ENCODE data around the gene GRIA4. TPM values are rescaled to one million over a fixed set of nuclear protein-coding genes. Genes with fewer than 3 reads are reported as not detected.

Gene GRIA4
- polyA plus RNA-seq, 1 donor from 2014 or later: 6.3 TPM

DNA sequence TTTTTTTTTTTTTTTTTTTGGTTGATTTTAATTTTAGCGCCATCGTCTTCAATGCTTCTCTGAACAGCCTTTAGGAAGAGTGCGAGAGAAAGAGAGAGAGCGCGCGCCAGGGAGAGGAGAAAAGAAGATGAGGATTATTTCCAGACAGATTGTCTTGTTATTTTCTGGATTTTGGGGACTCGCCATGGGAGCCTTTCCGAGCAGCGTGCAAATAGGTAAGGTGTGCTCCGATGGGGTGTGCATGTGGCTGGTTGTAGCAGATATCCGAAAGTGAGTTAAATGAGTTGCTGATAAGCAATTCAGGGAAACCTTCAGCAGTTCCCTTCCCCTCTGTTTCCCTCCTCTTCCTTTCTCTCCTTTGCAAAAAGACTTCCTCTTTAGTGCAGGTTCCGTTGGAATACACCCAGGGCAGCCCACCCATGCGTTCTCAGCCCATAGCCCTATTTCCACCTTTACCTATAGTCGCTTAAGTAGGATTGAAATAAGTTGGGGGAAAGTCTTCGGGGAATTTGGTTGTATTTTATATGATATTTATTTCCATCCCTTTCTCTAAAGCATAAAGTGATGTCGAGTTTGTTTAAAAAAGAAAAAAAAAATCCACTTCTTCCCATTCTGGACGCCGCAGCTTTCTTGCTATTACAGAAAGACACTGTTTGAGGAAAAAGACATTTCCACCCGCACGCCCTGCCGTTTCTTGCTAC, 1.1 kb downstream of the GRIA4 start:
- Histone ChIP-seq H3F3A (ENCODE audit: insufficient read depth, low read length, poor library complexity, severe bottlenecking) (no peaks in the 10 kb centered on the region), H3K79me2 (replicated peaks; ENCODE audit: insufficient read depth, low read length) (no peaks in the 10 kb centered on the region), H3K9ac (ENCODE audit: low read length) (peak overlapping the region; percentile 66), H3K9me3 (ENCODE audit: low read length) (no peaks in the 10 kb centered on the region), H3K27ac (ENCODE audit: low read length) (peak overlapping the region; percentile 29), H3K27me3 (ENCODE audit: insufficient read depth, low read depth, low read length) (peaks cover 34% of the 10 kb centered on the region), H3K4me3 (ENCODE audit: low read length) (peak overlapping the region; percentile 82), H3K9me2 (ENCODE audit: insufficient read depth, low read length) (no peaks in the 10 kb centered on the region), H4K20me1 (ENCODE audit: insufficient read depth) (no peaks in the 10 kb centered on the region), H3K36me3 (ENCODE audit: insufficient read depth, low read length) (no peaks in the 10 kb centered on the region), H3K4me2 (ENCODE audit: low read length) (peak overlapping the region; percentile 81), H2AFZ (ENCODE audit: low read depth, low read length) (peak overlapping the region; percentile 83)
- TF ChIP-seq SMC3 (conservative IDR thresholded peaks at IDR 0.05; ENCODE audit: poor library complexity) (no peak), MXI1 (conservative IDR thresholded peaks at IDR 0.05; ENCODE audit: poor library complexity, severe bottlenecking) (peak; percentile 32), EZH2 (IDR thresholded peaks at IDR 0.05; ENCODE audit: borderline replicate concordance, insufficient read depth, low read length, poor library complexity, severe bottlenecking) (no peak)

DNA sequence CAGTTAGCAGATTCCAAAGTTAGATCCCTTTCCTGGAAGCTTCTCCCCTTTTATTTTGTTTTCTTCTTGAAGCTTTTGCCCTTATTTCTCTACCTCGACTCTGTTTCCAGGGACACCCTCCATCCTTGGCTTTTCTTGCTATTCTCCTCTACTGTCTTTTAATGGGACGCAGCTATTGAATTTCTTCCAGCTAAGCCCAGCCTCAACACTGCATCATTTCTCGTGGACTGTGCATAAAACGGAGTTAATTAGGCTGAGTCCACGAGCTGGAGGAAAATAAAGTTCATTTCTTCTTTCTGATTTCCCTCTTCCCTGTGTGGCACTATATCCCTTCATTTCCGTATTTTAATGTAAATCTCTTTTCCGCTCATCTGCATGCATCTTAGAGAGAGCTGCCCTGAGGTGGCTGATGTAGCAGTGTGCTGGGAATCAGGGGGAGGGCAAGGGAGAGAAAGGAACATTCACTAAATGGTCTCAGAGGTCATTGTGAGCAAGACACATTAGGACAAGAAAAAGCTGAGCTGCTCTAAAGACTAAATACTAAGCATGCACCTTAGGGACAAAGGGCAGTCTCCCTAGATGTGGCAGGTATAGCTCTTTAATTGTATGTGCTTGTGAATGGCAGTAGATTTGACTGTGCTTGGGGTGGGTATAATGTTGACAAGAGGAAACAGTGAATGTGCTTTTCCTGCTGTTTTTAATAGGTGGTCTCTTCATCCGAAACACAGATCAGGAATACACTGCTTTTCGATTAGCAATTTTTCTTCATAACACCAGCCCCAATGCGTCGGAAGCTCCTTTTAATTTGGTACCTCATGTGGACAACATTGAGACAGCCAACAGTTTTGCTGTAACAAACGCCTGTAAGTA, 1.9 kb downstream of the GRIA4 start:
- peak overlapping the region; percentile 82 for H3K4me3 ChIP-seq (ENCODE audit: low read length)
- H2AFZ ChIP-seq (ENCODE audit: low read depth, low read length): no peak overlapping the region
- TF ChIP-seq POLR2AphosphoS5 (IDR thresholded peaks at IDR 0.05): peak; percentile 63
- TF ChIP-seq, protein P1, sequence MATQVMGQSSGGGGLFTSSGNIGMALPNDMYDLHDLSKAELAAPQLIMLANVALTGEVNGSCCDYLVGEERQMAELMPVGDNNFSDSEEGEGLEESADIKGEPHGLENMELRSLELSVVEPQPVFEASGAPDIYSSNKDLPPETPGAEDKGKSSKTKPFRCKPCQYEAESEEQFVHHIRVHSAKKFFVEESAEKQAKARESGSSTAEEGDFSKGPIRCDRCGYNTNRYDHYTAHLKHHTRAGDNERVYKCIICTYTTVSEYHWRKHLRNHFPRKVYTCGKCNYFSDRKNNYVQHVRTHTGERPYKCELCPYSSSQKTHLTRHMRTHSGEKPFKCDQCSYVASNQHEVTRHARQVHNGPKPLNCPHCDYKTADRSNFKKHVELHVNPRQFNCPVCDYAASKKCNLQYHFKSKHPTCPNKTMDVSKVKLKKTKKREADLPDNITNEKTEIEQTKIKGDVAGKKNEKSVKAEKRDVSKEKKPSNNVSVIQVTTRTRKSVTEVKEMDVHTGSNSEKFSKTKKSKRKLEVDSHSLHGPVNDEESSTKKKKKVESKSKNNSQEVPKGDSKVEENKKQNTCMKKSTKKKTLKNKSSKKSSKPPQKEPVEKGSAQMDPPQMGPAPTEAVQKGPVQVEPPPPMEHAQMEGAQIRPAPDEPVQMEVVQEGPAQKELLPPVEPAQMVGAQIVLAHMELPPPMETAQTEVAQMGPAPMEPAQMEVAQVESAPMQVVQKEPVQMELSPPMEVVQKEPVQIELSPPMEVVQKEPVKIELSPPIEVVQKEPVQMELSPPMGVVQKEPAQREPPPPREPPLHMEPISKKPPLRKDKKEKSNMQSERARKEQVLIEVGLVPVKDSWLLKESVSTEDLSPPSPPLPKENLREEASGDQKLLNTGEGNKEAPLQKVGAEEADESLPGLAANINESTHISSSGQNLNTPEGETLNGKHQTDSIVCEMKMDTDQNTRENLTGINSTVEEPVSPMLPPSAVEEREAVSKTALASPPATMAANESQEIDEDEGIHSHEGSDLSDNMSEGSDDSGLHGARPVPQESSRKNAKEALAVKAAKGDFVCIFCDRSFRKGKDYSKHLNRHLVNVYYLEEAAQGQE (IDR thresholded peaks at IDR 0.05; ENCODE audit: borderline replicate concordance): no peak
- H3F3A ChIP-seq (ENCODE audit: insufficient read depth, low read length, poor library complexity, severe bottlenecking): no peaks in the 10 kb centered on the region
- no peaks in the 10 kb centered on the region for H3K9me2 ChIP-seq (ENCODE audit: insufficient read depth, low read length)
- H3K36me3 ChIP-seq (ENCODE audit: insufficient read depth, low read length): no peaks in the 10 kb centered on the region
- H3K27me3 ChIP-seq (ENCODE audit: insufficient read depth, low read depth, low read length): peaks cover 34% of the 10 kb centered on the region
- peak overlapping the region; percentile 81 for H3K4me2 ChIP-seq (ENCODE audit: low read length)
- no peaks in the 10 kb centered on the region for H3K79me2 ChIP-seq (replicated peaks; ENCODE audit: insufficient read depth, low read length)
- H3K27ac ChIP-seq (ENCODE audit: low read length): no peak overlapping the region
- H4K20me1 ChIP-seq (ENCODE audit: insufficient read depth): no peaks in the 10 kb centered on the region
- H3K9ac ChIP-seq (ENCODE audit: low read length): peak overlapping the region; percentile 66
- H3K9me3 ChIP-seq (ENCODE audit: low read length): no peaks in the 10 kb centered on the region

DNA sequence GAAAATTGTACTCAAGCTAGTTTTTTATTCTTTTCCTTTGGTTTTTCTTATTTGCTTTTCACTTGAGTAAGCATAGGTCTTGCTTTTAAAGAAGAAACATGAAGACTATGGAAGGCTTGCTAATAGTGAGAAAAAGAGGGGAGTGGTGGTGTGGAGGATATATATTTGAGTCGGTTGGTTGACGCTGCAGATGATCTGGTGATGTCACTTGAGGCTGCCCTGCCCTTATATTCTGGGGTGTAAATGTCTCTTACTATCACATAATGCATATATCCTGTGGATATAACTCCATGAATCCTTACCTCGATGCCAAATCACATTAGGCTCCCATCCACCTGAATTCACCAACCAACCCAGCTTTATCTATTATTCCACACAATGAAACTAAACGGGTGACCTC, 2.9 kb downstream of the GRIA4 start:
- H3K9ac ChIP-seq (ENCODE audit: low read length): no peak overlapping the region
- no peaks in the 10 kb centered on the region for H4K20me1 ChIP-seq (ENCODE audit: insufficient read depth)
- H3K27ac ChIP-seq (ENCODE audit: low read length): no peak overlapping the region
- no peaks in the 10 kb centered on the region for H3K36me3 ChIP-seq (ENCODE audit: insufficient read depth, low read length)
- no peaks in the 10 kb centered on the region for H3K9me3 ChIP-seq (ENCODE audit: low read length)
- no peak overlapping the region for H3K4me2 ChIP-seq (ENCODE audit: low read length)
- peak overlapping the region; percentile 82 for H3K4me3 ChIP-seq (ENCODE audit: low read length)
- H3K79me2 ChIP-seq (replicated peaks; ENCODE audit: insufficient read depth, low read length): no peaks in the 10 kb centered on the region
- no peak for TF ChIP-seq EP300 (conservative IDR thresholded peaks at IDR 0.05; ENCODE audit: poor library complexity, severe bottlenecking)
- TF ChIP-seq TAF1 (IDR thresholded peaks at IDR 0.05; ENCODE audit: low read depth): no peak
- TF ChIP-seq MXI1 (conservative IDR thresholded peaks at IDR 0.05; ENCODE audit: poor library complexity, severe bottlenecking): no peak
- no peak for TF ChIP-seq POLR2AphosphoS5 (IDR thresholded peaks at IDR 0.05)
- TF ChIP-seq, protein P1 (IDR thresholded peaks at IDR 0.05; ENCODE audit: borderline replicate concordance): no peak
- TF ChIP-seq SMC3 (conservative IDR thresholded peaks at IDR 0.05; ENCODE audit: poor library complexity): no peak
- no peak for TF ChIP-seq RAD21 (conservative IDR thresholded peaks at IDR 0.05)
- TF ChIP-seq EZH2 (IDR thresholded peaks at IDR 0.05; ENCODE audit: borderline replicate concordance, insufficient read depth, low read length, poor library complexity, severe bottlenecking): no peak
- no peak for TF ChIP-seq CTCF (IDR thresholded peaks at IDR 0.05; ENCODE audit: poor library complexity, severe bottlenecking)
- no peaks in the 10 kb centered on the region for H3K9me2 ChIP-seq (ENCODE audit: insufficient read depth, low read length)
- peaks cover 34% of the 10 kb centered on the region for H3K27me3 ChIP-seq (ENCODE audit: insufficient read depth, low read depth, low read length)
- no peak overlapping the region for H2AFZ ChIP-seq (ENCODE audit: low read depth, low read length)
- H3F3A ChIP-seq (ENCODE audit: insufficient read depth, low read length, poor library complexity, severe bottlenecking): no peaks in the 10 kb centered on the region

Measured in neural cell (in vitro differentiated cells).